ENCODE results near the gene ANAPC16.

ANAPC16 gene

GRCh38 chr10:72259491-72260238 is 43.9 kb downstream of the ANAPC16 start:
- CTCF ChIA-PET = interaction anchor here (0.6 to 5.1 kb wide), 8 partner anchors 10 to 76 kb away, joined by 3 to 32 read pairs (median 4); partner anchors contain the start of gene DDIT4
- H3K4me1 ChIP-seq (ENCODE audit: control extremely low read depth in 1 of 4, control insufficient read depth in 4 of 4, insufficient read depth in 4 of 4, low read length in 3 of 4) = peaks cover 30 to 61% (median 48%) of the 10 kb centered on the region in 4 experiments
- no peaks in the 10 kb centered on the region for H3K9me3 ChIP-seq (ENCODE audit: control extremely low read depth in 1 of 5, control insufficient read depth in 4 of 5, insufficient read depth in 2 of 5, low read depth in 1 of 5, low read length in 4 of 5)
- 100% methylated on average over 2 of the region's 5 CpGs for WGBS (ENCODE audit: insufficient coverage)
- H3K27me3 ChIP-seq (replicated peaks in 2 of 5; ENCODE audit: control insufficient read depth in 4 of 5, insufficient read depth in 5 of 5, low read length in 4 of 5) = no peaks in the 10 kb centered on the region
- H3K4me3 ChIP-seq (ENCODE audit: control insufficient read depth in 1 of 7, extremely low read depth in 1 of 7, insufficient read depth in 4 of 7, low read depth in 2 of 7, low read length in 6 of 7) = no peak overlapping the region
- POLR2A ChIA-PET = interaction anchor here (1.1 to 2.1 kb wide), 3 partner anchors 14 to 60 kb away, joined by 3 to 17 read pairs (median 7); partner anchors contain the start of gene DDIT4
- DNase-seq = no peak
- no peaks in the 10 kb centered on the region for H3K36me3 ChIP-seq (ENCODE audit: control insufficient read depth in 4 of 4, insufficient read depth in 4 of 4, low read length in 3 of 4)
- peak overlapping the region in 1 of 2 experiments; percentile 47 for H3K27ac ChIP-seq (ENCODE audit: insufficient read depth in 1 of 2, low read depth in 1 of 2, low read length in 2 of 2, poor library complexity in 1 of 2, severe bottlenecking in 2 of 2)

- no peak for DNase-seq
- peak overlapping the region in 1 of 2 experiments; percentile 87 for H3K27ac ChIP-seq (ENCODE audit: insufficient read depth in 1 of 2, low read depth in 1 of 2, low read length in 2 of 2, poor library complexity in 1 of 2, severe bottlenecking in 2 of 2)
- no peaks in the 10 kb centered on the region for H3K9me3 ChIP-seq (ENCODE audit: control extremely low read depth in 1 of 5, control insufficient read depth in 4 of 5, insufficient read depth in 2 of 5, low read depth in 1 of 5, low read length in 4 of 5)
- H3K4me1 ChIP-seq (ENCODE audit: control extremely low read depth in 1 of 4, control insufficient read depth in 4 of 4, insufficient read depth in 4 of 4, low read length in 3 of 4) = peaks cover 27 to 54% (median 41%) of the 10 kb centered on the region in 4 experiments
- ChIA-PET CTCF (interaction anchor here (0.6 to 5.1 kb wide), 14 partner anchors 7 to 79 kb away, joined by 3 to 32 read pairs (median 4); partner anchors contain the start of gene DDIT4), POLR2A (interaction anchor here (0.8 to 2.1 kb wide), 7 partner anchors 13 to 95 kb away, joined by 3 to 17 read pairs (median 6); partner anchors contain the start of genes ANAPC16, ASCC1, DDIT4 and DNAJB12)
- no peaks in the 10 kb centered on the region for H3K36me3 ChIP-seq (ENCODE audit: control insufficient read depth in 4 of 4, insufficient read depth in 4 of 4, low read length in 3 of 4)
- H3K27me3 ChIP-seq (replicated peaks in 2 of 5; ENCODE audit: control insufficient read depth in 4 of 5, insufficient read depth in 5 of 5, low read length in 4 of 5) = no peaks in the 10 kb centered on the region
- WGBS (ENCODE audit: insufficient coverage) = 17% methylated on average over 11 of the region's 19 CpGs
- H3K4me3 ChIP-seq (ENCODE audit: control insufficient read depth in 1 of 7, extremely low read depth in 1 of 7, insufficient read depth in 4 of 7, low read depth in 2 of 7, low read length in 6 of 7) = peak overlapping the region in 6 of 7 experiments; percentile 10 to 74 (median 60)
These were observed 44.6 kb downstream of the ANAPC16 start for GRCh38 chr10:72260239-72260975.

- Histone ChIP-seq H3K4me1 (ENCODE audit: control extremely low read depth in 1 of 4, control insufficient read depth in 4 of 4, insufficient read depth in 4 of 4, low read length in 3 of 4) (peaks cover 23 to 49% (median 35%) of the 10 kb centered on the region in 4 experiments), H3K27me3 (replicated peaks in 2 of 5; ENCODE audit: control insufficient read depth in 4 of 5, insufficient read depth in 5 of 5, low read length in 4 of 5) (no peaks in the 10 kb centered on the region), H3K4me3 (ENCODE audit: control insufficient read depth in 1 of 7, extremely low read depth in 1 of 7, insufficient read depth in 4 of 7, low read depth in 2 of 7, low read length in 6 of 7) (peak overlapping the region; percentile 17 to 74 (median 59)), H3K36me3 (ENCODE audit: control insufficient read depth in 4 of 4, insufficient read depth in 4 of 4, low read length in 3 of 4) (no peaks in the 10 kb centered on the region), H3K27ac (ENCODE audit: insufficient read depth in 1 of 2, low read depth in 1 of 2, low read length in 2 of 2, poor library complexity in 1 of 2, severe bottlenecking in 2 of 2) (peak overlapping the region in 1 of 2 experiments; percentile 87), H3K9me3 (ENCODE audit: control extremely low read depth in 1 of 5, control insufficient read depth in 4 of 5, insufficient read depth in 2 of 5, low read depth in 1 of 5, low read length in 4 of 5) (no peaks in the 10 kb centered on the region)
- WGBS (ENCODE audit: insufficient coverage) = 4% methylated on average over 12 of the region's 30 CpGs
- CTCF ChIA-PET = interaction anchor here (0.8 to 5.1 kb wide), 8 partner anchors 8 to 78 kb away, joined by 3 to 32 read pairs (median 5); partner anchors contain the start of gene DDIT4
- POLR2A ChIA-PET = interaction anchor here (0.7 to 2.1 kb wide), 8 partner anchors 9 to 94 kb away, joined by 3 to 17 read pairs (median 6); partner anchors contain the start of genes ANAPC16, ASCC1, DDIT4 and DNAJB12
- DNase-seq = peak; percentile 80 to 93 (median 91)
These were observed 45.4 kb downstream of the ANAPC16 start for GRCh38 chr10:72260976-72261783.

- no peak for DNase-seq
- WGBS (ENCODE audit: insufficient coverage) = 95% methylated on average over 7 of the region's 7 CpGs
- H3K9me3 ChIP-seq (ENCODE audit: control extremely low read depth in 1 of 5, control insufficient read depth in 4 of 5, insufficient read depth in 2 of 5, low read depth in 1 of 5, low read length in 4 of 5) = no peaks in the 10 kb centered on the region
- H3K36me3 ChIP-seq (ENCODE audit: control insufficient read depth in 4 of 4, insufficient read depth in 4 of 4, low read length in 3 of 4) = no peaks in the 10 kb centered on the region
- H3K4me1 ChIP-seq (ENCODE audit: control extremely low read depth in 1 of 4, control insufficient read depth in 4 of 4, insufficient read depth in 4 of 4, low read length in 3 of 4) = peaks cover 22 to 44% (median 30%) of the 10 kb centered on the region in 4 experiments
- peak overlapping the region in 4 of 7 experiments; percentile 59 to 74 (median 65) for H3K4me3 ChIP-seq (ENCODE audit: control insufficient read depth in 1 of 7, extremely low read depth in 1 of 7, insufficient read depth in 4 of 7, low read depth in 2 of 7, low read length in 6 of 7)
- peak overlapping the region in 1 of 2 experiments; percentile 87 for H3K27ac ChIP-seq (ENCODE audit: insufficient read depth in 1 of 2, low read depth in 1 of 2, low read length in 2 of 2, poor library complexity in 1 of 2, severe bottlenecking in 2 of 2)
- CTCF ChIA-PET = interaction anchor here (0.8 to 5.1 kb wide), 4 partner anchors 12 to 77 kb away, joined by 3 to 32 read pairs (median 4); partner anchors contain the start of gene DDIT4
- POLR2A ChIA-PET = interaction anchor here (0.7 to 2.1 kb wide), 3 partner anchors 8 to 14 kb away, joined by 3 to 17 read pairs (median 10); partner anchors contain the start of gene DDIT4
- H3K27me3 ChIP-seq (replicated peaks in 2 of 5; ENCODE audit: control insufficient read depth in 4 of 5, insufficient read depth in 5 of 5, low read length in 4 of 5) = no peaks in the 10 kb centered on the region
These were observed 46.1 kb downstream of the ANAPC16 start for GRCh38 chr10:72261784-72262404.

- 89% methylated on average over 5 of the region's 6 CpGs for WGBS (ENCODE audit: insufficient coverage)
- peaks cover 16 to 36% (median 24%) of the 10 kb centered on the region in 4 experiments for H3K4me1 ChIP-seq (ENCODE audit: control extremely low read depth in 1 of 4, control insufficient read depth in 4 of 4, insufficient read depth in 4 of 4, low read length in 3 of 4)
- no peaks in the 10 kb centered on the region for H3K36me3 ChIP-seq (ENCODE audit: control insufficient read depth in 4 of 4, insufficient read depth in 4 of 4, low read length in 3 of 4)
- ChIA-PET POLR2A (interaction anchor here (0.6 kb wide), 1 partner anchor 10 kb away, joined by 3 read pairs; the partner anchor contains the start of gene DDIT4), CTCF (interaction anchor here (0.7 to 1.9 kb wide), 8 partner anchors 9 to 1509 kb away, joined by 3 to 5 read pairs (median 3); a partner anchor contains a TSS)
- no peaks in the 10 kb centered on the region for H3K27me3 ChIP-seq (replicated peaks in 2 of 5; ENCODE audit: control insufficient read depth in 4 of 5, insufficient read depth in 5 of 5, low read length in 4 of 5)
- no peak overlapping the region for H3K4me3 ChIP-seq (ENCODE audit: control insufficient read depth in 1 of 7, extremely low read depth in 1 of 7, insufficient read depth in 4 of 7, low read depth in 2 of 7, low read length in 6 of 7)
- no peak overlapping the region for H3K27ac ChIP-seq (ENCODE audit: insufficient read depth in 1 of 2, low read depth in 1 of 2, low read length in 2 of 2, poor library complexity in 1 of 2, severe bottlenecking in 2 of 2)
- no peaks in the 10 kb centered on the region for H3K9me3 ChIP-seq (ENCODE audit: control extremely low read depth in 1 of 5, control insufficient read depth in 4 of 5, insufficient read depth in 2 of 5, low read depth in 1 of 5, low read length in 4 of 5)
- peak in 2 of 3 donors; percentile 62 to 69 for DNase-seq
These were observed 47.9 kb downstream of the ANAPC16 start for GRCh38 chr10:72263613-72264241.

Data from common myeloid progenitor, CD34-positive (primary cell).